NT2/D1 (cell line): ENCODE measurements around the gene DBF4B.

Source experiments
- SUZ12 ChIP-seq: IDR thresholded peaks from 2 replicates; pipeline ENCODE4 v1.6.1; 2011; ENCODE audit not compliant: insufficient read length, insufficient read depth; ENCODE audit errors: extremely low read depth
- YY1 ChIP-seq: IDR thresholded peaks from 2 replicates; pipeline ENCODE4 v1.6.1; 2011; ENCODE audit not compliant: insufficient read length, insufficient read depth
- ZNF274 ChIP-seq: IDR thresholded peaks from 2 replicates; pipeline ENCODE4 v1.6.1; 2011; ENCODE audit warnings: mild to moderate bottlenecking, low read depth, low read length

GRCh38 chr17:44759916-44760243, 51.4 kb downstream of the DBF4B start:
- TF ChIP-seq SUZ12 (no peak), YY1 (no peak), ZNF274 (no peak)
